A549 (cell line): ENCODE data around the gene SYNE4. TPM values are rescaled to one million over a fixed set of nuclear protein-coding genes. Genes with fewer than 3 reads are reported as not detected.
A peak's percentile ranks its signal among the peaks of the same experiment; 100 is the strongest.

ENCODE experiments used
- ATAC-seq, 2 experiments: fragments of 200-7000 bp in 1 of 2; fragments of >200 bp in 1 of 2; cut with Nextera tagmentation in 1 of 2; cut with Tn5 transposase in 1 of 2; 3 replicates each; pipeline versions ENCODE4 v1.8.0 to v1.9.1; 2018 to 2020; ENCODE audit warnings: mild to moderate bottlenecking in 1 of 2, moderate library complexity in 1 of 2
- CTCF ChIA-PET: fragments of 300-600 bp; sonication (Branson Sonifier 250); formaldehyde crosslinking; extraction: SDS; loops from one replicate; lab custom pipeline; 2021; ENCODE audit warnings: antibody characterized with exemption, inconsistent platforms; lab: Yijun Ruan, JAX
- POLR2A ChIA-PET: fragments of 350-600 bp; formaldehyde crosslinking; extraction: SDS; loops from one replicate; lab custom pipeline; 2021; ENCODE audit warnings: antibody characterized with exemption, inconsistent platforms; lab: Yijun Ruan, JAX
- DNase-seq, 2 experiments: peaks; one replicate each; pipeline versions ENCODE4 v3.0.0 to v3.0.0-alpha.2; 2011 to 2016; ENCODE audit warnings: low read depth in 1 of 2, low spot score in 1 of 2
- FAIRE-seq: peaks from 2 replicates; lab custom pipeline; 2011; peaks lifted over from hg19 to GRCh38; lab: Jason Lieb, UNC
- H3K27ac ChIP-seq, 2 experiments: fragments of >200 bp; sonication (Bioruptor Twin); formaldehyde crosslinking; 3 replicates each; pipeline ENCODE4 v1.5.1; 2016 to 2017
- H3K4me1 ChIP-seq: fragments of >200 bp; sonication (Bioruptor Twin); formaldehyde crosslinking; 3 replicates; pipeline ENCODE4 v1.6.1; 2016
- H3K4me2 ChIP-seq: fragments of >200 bp; sonication (Bioruptor Twin); formaldehyde crosslinking; 3 replicates; pipeline ENCODE4 v1.6.1; 2016
- H3K4me3 ChIP-seq: fragments of >200 bp; sonication (Bioruptor Twin); formaldehyde crosslinking; 3 replicates; pipeline ENCODE4 v1.5.1; 2016
- H3K9me3 ChIP-seq: fragments of >200 bp; sonication (Bioruptor Twin); formaldehyde crosslinking; 3 replicates; pipeline ENCODE4 v1.6.1; 2016
- BHLHE40 ChIP-seq: IDR thresholded peaks from 2 replicates; pipeline ENCODE4 v1.6.1; 2012; ENCODE audit warnings: low read depth, low read length, inconsistent platforms
- CEBPB ChIP-seq, 2 experiments: fragments of >200 bp in 1 of 2; sonication (Bioruptor Twin) in 1 of 2; formaldehyde crosslinking in 1 of 2; IDR thresholded peaks; 2 replicates each; pipeline ENCODE4 v1.6.1; 2012 to 2016
- CHD2 ChIP-seq: fragments of 150-350 bp; IDR thresholded peaks from 2 replicates; pipeline ENCODE4 v1.6.1; 2014; ENCODE audit warnings: low read length; ENCODE audit not compliant: partially characterized antibody
- EHF ChIP-seq: fragments of 250-450 bp; sonication (Bioruptor Pico); IDR thresholded peaks from 2 replicates; pipeline ENCODE4 v1.5.0; 2020; ENCODE audit warnings: mild to moderate bottlenecking
- EP300 ChIP-seq, 2 experiments: fragments of >200 bp; sonication (Bioruptor Twin); formaldehyde crosslinking; IDR thresholded peaks; 2 replicates in 1 of 2; 3 replicates in 1 of 2; pipeline ENCODE4 v1.6.1; 2016 to 2017
- FOSL2 ChIP-seq, 2 experiments: fragments of 450-650 bp in 1 of 2; fragments of >200 bp in 1 of 2; sonication (Bioruptor Twin) in 1 of 2; formaldehyde crosslinking; IDR thresholded peaks; 2 replicates each; pipeline versions ENCODE4 v1.5.0 to v1.6.1; 2016 to 2020; ENCODE audit warnings: mild to moderate bottlenecking in 1 of 2, moderate library complexity in 1 of 2
- GATA3 ChIP-seq: IDR thresholded peaks from 2 replicates; pipeline ENCODE4 v1.6.1; 2012; ENCODE audit warnings: borderline replicate concordance
- HDAC2 ChIP-seq: fragments of 200-600 bp; sonication (generic); IDR thresholded peaks from 2 replicates; pipeline ENCODE4 v1.6.1; 2016
- HEYL ChIP-seq: fragments of 250-450 bp; sonication (Bioruptor Pico); IDR thresholded peaks from 2 replicates; pipeline ENCODE4 v1.8.0; 2021; ENCODE audit warnings: mild to moderate bottlenecking, moderate library complexity
- HOXB5 ChIP-seq: fragments of 250-450 bp; sonication (Bioruptor Pico); IDR thresholded peaks from 2 replicates; pipeline ENCODE4 v1.5.0; 2020; ENCODE audit warnings: mild to moderate bottlenecking, moderate library complexity
- JUN ChIP-seq, 2 experiments: fragments of >200 bp; sonication (Bioruptor Twin); formaldehyde crosslinking; IDR thresholded peaks; 2 replicates in 1 of 2; 3 replicates in 1 of 2; pipeline ENCODE4 v1.6.1; 2016 to 2017
- NFE2L2 ChIP-seq: fragments of 150-350 bp; conservative IDR thresholded peaks from 2 replicates; pipeline ENCODE4 v1.6.1; 2014; ENCODE audit warnings: low read length
- PHF8 ChIP-seq: fragments of 200-600 bp; sonication (generic); IDR thresholded peaks from 2 replicates; pipeline ENCODE4 v1.6.1; 2016; ENCODE audit warnings: low read depth, mild to moderate bottlenecking, antibody characterized with exemption, moderate library complexity, borderline replicate concordance
- POLR2AphosphoS2 ChIP-seq: conservative IDR thresholded peaks from 2 replicates; pipeline ENCODE4 v1.6.1; 2012; ENCODE audit warnings: low read length, improper control_type of control experiment, inconsistent platforms
- RARB ChIP-seq: fragments of 250-450 bp; sonication (Bioruptor Pico); IDR thresholded peaks from 2 replicates; pipeline ENCODE4 v1.8.0; 2021; ENCODE audit warnings: mild to moderate bottlenecking, moderate library complexity
- RCOR1 ChIP-seq: fragments of 150-350 bp; IDR thresholded peaks from 2 replicates; pipeline ENCODE4 v1.6.1; 2014; ENCODE audit warnings: antibody characterized with exemption, low read length, low read depth
- TFCP2L1 ChIP-seq: fragments of 250-450 bp; sonication (Bioruptor Pico); IDR thresholded peaks from 2 replicates; pipeline ENCODE4 v1.5.0; 2021; ENCODE audit warnings: mild to moderate bottlenecking
- TP53 ChIP-seq: fragments of 250-450 bp; sonication (Bioruptor Pico); IDR thresholded peaks from 2 replicates; pipeline ENCODE4 v1.5.0; 2021; ENCODE audit warnings: mild to moderate bottlenecking, moderate library complexity
- ZFP36 ChIP-seq: fragments of 450-650 bp; IDR thresholded peaks from 2 replicates; pipeline ENCODE4 v1.6.1; 2014; ENCODE audit warnings: borderline replicate concordance; ENCODE audit not compliant: partially characterized antibody
- ZSCAN20 ChIP-seq: fragments of 250-450 bp; sonication (Bioruptor Pico); IDR thresholded peaks from 2 replicates; pipeline ENCODE4 v1.8.0; 2022; ENCODE audit warnings: mild to moderate bottlenecking, moderate library complexity
- WGBS: methylation state at CpG from one replicate; pipeline ENCODE4 v1.1.6; 2017; ENCODE audit errors: missing lambda C conversion rate; 5-methylcytosine and 5-hydroxymethylcytosine counted together
- polyA plus RNA-seq, 4 experiments: library from polyadenylated mRNA; depleted of rRNA in 3 of 4; stranded (reverse); fragments of >200 nt; fragmentation: RNase III in 1 of 4; extraction: RNeasy Plus Mini Kit Qiagen cat#74134 plus additional on column Dnase treatment in 1 of 4; gene quantifications; 2 replicates in 3 of 4; 3 replicates in 1 of 4; pipeline ENCODE4 v1.2.3, GENCODE V29; 2011 to 2017
- TF ChIP-seq, protein P1 (sequence below): fragments of 250-450 bp; sonication (Bioruptor Pico); IDR thresholded peaks from 2 replicates; pipeline ENCODE4 v1.5.0; 2021; ENCODE audit warnings: mild to moderate bottlenecking, moderate library complexity, borderline replicate concordance
- TF ChIP-seq, protein P2 (sequence below): fragments of >200 bp; sonication (Bioruptor Twin); formaldehyde crosslinking; IDR thresholded peaks from 2 replicates; pipeline ENCODE4 v1.6.1; 2016
- TF ChIP-seq, protein P3 (sequence below): fragments of 250-450 bp; sonication (Bioruptor Pico); IDR thresholded peaks from 2 replicates; pipeline ENCODE4 v1.5.0; 2020; ENCODE audit warnings: low read depth, mild to moderate bottlenecking, moderate library complexity
- TF ChIP-seq, protein P4 (sequence below): fragments of >200 bp; sonication (Bioruptor Twin); formaldehyde crosslinking; IDR thresholded peaks from 3 replicates; pipeline ENCODE4 v1.5.1; 2016
- TF ChIP-seq, protein P5 (sequence below): IDR thresholded peaks from 2 replicates; pipeline ENCODE4 v1.6.1; 2012; ENCODE audit warnings: low read depth, borderline replicate concordance
- TF ChIP-seq, protein P6 (sequence below): IDR thresholded peaks from 2 replicates; pipeline ENCODE4 v1.6.1; 2012

The SYNE4 gene
- polyA plus RNA-seq, 2 of the 4 experiments (the other 2 are of a cell fraction): 0.37 to 0.56 TPM

DNA sequence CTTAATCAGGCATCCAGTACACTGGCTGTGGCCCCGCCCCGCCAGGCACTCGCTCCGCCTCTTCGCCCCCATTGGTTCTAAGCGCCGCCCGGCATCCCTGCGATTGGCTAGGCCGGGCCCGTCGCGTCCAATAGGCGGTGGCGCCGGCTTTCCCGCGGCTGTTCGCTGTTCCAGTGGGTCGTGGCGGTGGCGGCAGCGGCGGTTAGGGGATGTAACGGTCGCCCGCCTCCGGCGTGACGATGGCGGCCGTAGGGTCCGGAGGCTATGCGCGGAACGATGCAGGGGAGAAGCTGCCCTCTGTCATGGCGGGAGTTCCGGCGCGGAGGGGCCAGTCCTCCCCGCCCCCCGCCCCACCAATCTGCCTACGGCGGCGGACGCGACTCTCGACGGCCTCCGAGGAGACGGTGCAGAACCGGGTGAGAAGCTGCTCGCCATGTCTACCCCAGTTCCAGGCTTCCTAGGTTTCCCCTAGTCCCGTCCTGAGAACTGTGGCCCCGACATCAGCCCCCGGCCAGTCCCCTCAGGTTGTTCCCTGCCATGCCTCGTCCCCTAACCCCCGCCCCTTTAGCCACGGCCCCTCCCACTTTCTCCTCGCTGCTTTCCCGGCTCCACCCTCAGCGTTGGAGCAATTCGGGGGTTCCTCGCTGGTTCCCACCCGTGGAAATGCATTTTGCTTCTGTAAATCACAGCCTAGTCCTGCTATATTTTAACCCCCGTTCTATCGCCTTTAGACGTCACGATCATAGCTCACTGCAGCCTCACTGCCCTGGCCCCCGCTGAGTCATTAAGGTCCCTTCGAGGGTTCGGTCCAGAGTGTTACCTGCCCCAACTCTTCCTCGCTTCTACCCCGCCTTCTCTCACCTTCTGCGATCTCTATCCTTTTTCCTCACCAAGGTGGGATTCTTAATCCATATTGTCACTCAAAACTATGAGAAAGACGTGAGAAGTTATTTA lies 46.4 kb upstream of the SYNE4 start, which contains the start of gene WDR62 (continued):
- no peak; the same call in 1 of the 2 replicates for TF ChIP-seq GATA3
- peak in 1 of 2 experiments; percentile 26; a peak in 3 of 5 replicates for TF ChIP-seq JUN (IDR thresholded peaks at IDR 0.05)
- TF ChIP-seq, protein P1, sequence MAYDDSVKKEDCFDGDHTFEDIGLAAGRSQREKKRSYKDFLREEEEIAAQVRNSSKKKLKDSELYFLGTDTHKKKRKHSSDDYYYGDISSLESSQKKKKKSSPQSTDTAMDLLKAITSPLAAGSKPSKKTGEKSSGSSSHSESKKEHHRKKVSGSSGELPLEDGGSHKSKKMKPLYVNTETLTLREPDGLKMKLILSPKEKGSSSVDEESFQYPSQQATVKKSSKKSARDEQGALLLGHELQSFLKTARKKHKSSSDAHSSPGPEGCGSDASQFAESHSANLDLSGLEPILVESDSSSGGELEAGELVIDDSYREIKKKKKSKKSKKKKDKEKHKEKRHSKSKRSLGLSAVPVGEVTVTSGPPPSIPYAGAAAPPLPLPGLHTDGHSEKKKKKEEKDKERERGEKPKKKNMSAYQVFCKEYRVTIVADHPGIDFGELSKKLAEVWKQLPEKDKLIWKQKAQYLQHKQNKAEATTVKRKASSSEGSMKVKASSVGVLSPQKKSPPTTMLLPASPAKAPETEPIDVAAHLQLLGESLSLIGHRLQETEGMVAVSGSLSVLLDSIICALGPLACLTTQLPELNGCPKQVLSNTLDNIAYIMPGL (CRISPR knock-in tag): no peak
- TF ChIP-seq, protein P2, sequence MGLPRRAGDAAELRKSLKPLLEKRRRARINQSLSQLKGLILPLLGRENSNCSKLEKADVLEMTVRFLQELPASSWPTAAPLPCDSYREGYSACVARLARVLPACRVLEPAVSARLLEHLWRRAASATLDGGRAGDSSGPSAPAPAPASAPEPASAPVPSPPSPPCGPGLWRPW: no peak
- TF ChIP-seq HEYL (CRISPR knock-in tag): no peak
- no peak for TF ChIP-seq ZFP36
- TF ChIP-seq TP53 (CRISPR knock-in tag): no peak
- no peak for TF ChIP-seq HDAC2

DNA sequence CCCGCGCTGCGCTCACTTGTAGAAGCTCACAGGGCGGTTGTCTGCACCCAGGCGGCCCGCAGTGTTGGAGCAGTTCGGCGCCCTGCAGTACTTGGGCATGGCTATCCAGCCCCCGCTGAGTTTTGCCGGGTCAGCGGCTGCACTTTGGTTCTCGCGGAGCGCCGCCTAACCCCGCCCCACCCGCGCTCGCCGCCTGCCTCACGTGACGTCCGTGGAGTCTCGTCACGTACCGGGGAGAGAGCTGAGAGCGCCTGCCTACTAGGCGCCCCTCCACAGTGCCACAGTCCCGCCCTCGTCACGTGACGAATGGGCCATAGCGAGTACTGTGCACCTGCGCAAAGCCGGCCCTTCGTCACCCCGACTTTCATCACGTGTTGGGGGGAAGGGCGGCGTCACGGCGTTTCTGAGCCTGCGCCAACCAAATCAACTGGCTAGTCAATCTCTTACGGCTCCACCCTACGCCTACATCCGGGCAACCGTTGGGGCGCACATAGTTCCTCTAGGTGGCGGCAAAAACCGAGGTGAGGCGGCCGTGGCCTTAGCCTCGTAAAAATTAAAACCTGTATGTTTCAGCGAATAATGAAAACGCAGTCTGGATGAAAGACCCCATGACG lies 45.6 kb upstream of the SYNE4 start, which contains the start of gene THAP8:
THAP8 (minus strand) TSS at position 167 of the 614 bp plus-strand sequence; CDS start at position 99, 68 bp downstream.
- peak; percentile 82 to 88 for ATAC-seq
- FAIRE-seq: peak; percentile 99
- Histone ChIP-seq H3K4me3 (peak within 1 kb of the TSS; percentile 84), H3K9me3 (no peaks in the 10 kb centered on the region), H3K27ac (peak within 1 kb of the TSS; percentile 89 to 93), H3K4me1 (peaks cover 22% of the 10 kb centered on the region), H3K4me2 (peak within 1 kb of the TSS; percentile 92)
- peak; percentile 100 for DNase-seq
- POLR2A ChIA-PET: interaction anchor here (0.6 to 4.4 kb wide), 28 partner anchors 10 to 1023 kb away, joined by 3 to 57 read pairs (median 4); partner anchors contain the start of genes ALKBH6, CAPNS1, POLR2I and TBCB
- CTCF ChIA-PET: interaction anchor here (0.5 to 11.9 kb wide), 27 partner anchors 13 to 1081 kb away, joined by 3 to 157 read pairs (median 4); partner anchors contain the start of genes ALKBH6, OVOL3 and SYNE4
- WGBS: under 1% methylated on average over 37 of the region's 56 CpGs
- TF ChIP-seq EHF (CRISPR knock-in tag) (no peak), NFE2L2 (no peak), EP300 (IDR thresholded peaks at IDR 0.05) (no peak; a peak in 1 of 5 replicates), HOXB5 (CRISPR knock-in tag) (peak; percentile 27; the same call in 1 of the 2 replicates), TFCP2L1 (no peak), JUN (IDR thresholded peaks at IDR 0.05) (peak; percentile 44 to 91), HDAC2 (no peak), ZFP36 (no peak), RCOR1 (no peak), RARB (no peak), BHLHE40 (peak; percentile 99), FOSL2 (IDR thresholded peaks at IDR 0.05) (no peak), FOSL2 (CRISPR knock-in tag; IDR thresholded peaks at IDR 0.05) (peak; percentile 79), ZSCAN20 (no peak), CHD2 (peak; percentile 68), PHF8 (no peak; the same call in 1 of the 2 replicates), POLR2AphosphoS2 (no peak), CEBPB (IDR thresholded peaks at IDR 0.05) (0 out of 4 replicates have a peak, but pooled peaks of 1 of the 2 experiments have one; percentile 53)
- TF ChIP-seq, protein P1 (CRISPR knock-in tag): no peak
- TF ChIP-seq, protein P2: no peak
- TF ChIP-seq, protein P3, sequence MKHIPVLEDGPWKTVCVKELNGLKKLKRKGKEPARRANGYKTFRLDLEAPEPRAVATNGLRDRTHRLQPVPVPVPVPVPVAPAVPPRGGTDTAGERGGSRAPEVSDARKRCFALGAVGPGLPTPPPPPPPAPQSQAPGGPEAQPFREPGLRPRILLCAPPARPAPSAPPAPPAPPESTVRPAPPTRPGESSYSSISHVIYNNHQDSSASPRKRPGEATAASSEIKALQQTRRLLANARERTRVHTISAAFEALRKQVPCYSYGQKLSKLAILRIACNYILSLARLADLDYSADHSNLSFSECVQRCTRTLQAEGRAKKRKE: no peak
- TF ChIP-seq, protein P4, sequence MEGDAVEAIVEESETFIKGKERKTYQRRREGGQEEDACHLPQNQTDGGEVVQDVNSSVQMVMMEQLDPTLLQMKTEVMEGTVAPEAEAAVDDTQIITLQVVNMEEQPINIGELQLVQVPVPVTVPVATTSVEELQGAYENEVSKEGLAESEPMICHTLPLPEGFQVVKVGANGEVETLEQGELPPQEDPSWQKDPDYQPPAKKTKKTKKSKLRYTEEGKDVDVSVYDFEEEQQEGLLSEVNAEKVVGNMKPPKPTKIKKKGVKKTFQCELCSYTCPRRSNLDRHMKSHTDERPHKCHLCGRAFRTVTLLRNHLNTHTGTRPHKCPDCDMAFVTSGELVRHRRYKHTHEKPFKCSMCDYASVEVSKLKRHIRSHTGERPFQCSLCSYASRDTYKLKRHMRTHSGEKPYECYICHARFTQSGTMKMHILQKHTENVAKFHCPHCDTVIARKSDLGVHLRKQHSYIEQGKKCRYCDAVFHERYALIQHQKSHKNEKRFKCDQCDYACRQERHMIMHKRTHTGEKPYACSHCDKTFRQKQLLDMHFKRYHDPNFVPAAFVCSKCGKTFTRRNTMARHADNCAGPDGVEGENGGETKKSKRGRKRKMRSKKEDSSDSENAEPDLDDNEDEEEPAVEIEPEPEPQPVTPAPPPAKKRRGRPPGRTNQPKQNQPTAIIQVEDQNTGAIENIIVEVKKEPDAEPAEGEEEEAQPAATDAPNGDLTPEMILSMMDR: peak; percentile 54
- TF ChIP-seq, protein P5, sequence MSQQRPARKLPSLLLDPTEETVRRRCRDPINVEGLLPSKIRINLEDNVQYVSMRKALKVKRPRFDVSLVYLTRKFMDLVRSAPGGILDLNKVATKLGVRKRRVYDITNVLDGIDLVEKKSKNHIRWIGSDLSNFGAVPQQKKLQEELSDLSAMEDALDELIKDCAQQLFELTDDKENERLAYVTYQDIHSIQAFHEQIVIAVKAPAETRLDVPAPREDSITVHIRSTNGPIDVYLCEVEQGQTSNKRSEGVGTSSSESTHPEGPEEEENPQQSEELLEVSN: peak; percentile 24; the same call in 1 of the 2 replicates
- TF ChIP-seq, protein P6, sequence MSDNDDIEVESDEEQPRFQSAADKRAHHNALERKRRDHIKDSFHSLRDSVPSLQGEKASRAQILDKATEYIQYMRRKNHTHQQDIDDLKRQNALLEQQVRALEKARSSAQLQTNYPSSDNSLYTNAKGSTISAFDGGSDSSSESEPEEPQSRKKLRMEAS: peak; percentile 99
